Endothelial cell of umbilical vein (primary cell): Measurements from ENCODE around the gene PIP5K1C. TPM values are rescaled to one million over a fixed set of nuclear protein-coding genes. Genes with fewer than 3 reads are reported as not detected.

ENCODE experiments used
- BruUV-seq: library from RNA; stranded (reverse); fragments of 400-500 nt; replicated peaks from 2 replicates; lab custom pipeline; 2021; lab: Mats Ljungman, UMichigan
- CTCF ChIA-PET: fragments of 300-600, 350-600 bp; sonication (Branson Sonifier 250); formaldehyde crosslinking; loops from one replicate; lab custom pipeline; 2021; ENCODE audit warnings: antibody characterized with exemption, inconsistent platforms; lab: Charles Lee
- POLR2A ChIA-PET: fragments of 300-600, 350-600 bp; sonication (Branson Sonifier 250); formaldehyde crosslinking; loops from one replicate; lab custom pipeline; 2021; ENCODE audit warnings: antibody characterized with exemption, inconsistent platforms; lab: Charles Lee
- DNase-seq: peaks from one replicate; pipeline ENCODE4 v3.0.0-alpha.2; 2011; ENCODE audit warnings: low read depth, low spot score
- FAIRE-seq: peaks from 2 replicates; lab custom pipeline; 2011; peaks lifted over from hg19 to GRCh38; lab: Jason Lieb, UNC
- H2AFZ ChIP-seq: 2 replicates; pipeline ENCODE4 v1.6.0; 2012; ENCODE audit warnings: low read depth, low read length, control low read depth, inconsistent platforms
- H3K27ac ChIP-seq: 2 replicates; pipeline ENCODE4 v1.5.1; 2011; ENCODE audit warnings: low read depth, mild to moderate bottlenecking, control low read depth, low read length, moderate library complexity; ENCODE audit not compliant: insufficient read depth
- H3K27me3 ChIP-seq, 2 experiments: 2 replicates each; pipeline versions ENCODE4 v1.6.0 to v1.6.1; 2011; ENCODE audit warnings: low read length in 2 of 2, mixed read lengths in 1 of 2; ENCODE audit not compliant: control insufficient read depth in 2 of 2, insufficient read depth in 2 of 2
- H3K36me3 ChIP-seq, 2 experiments: 2 replicates in 1 of 2; 3 replicates in 1 of 2; pipeline ENCODE4 v1.5.1; 2011; ENCODE audit warnings: low read length in 2 of 2, mild to moderate bottlenecking in 1 of 2, moderate library complexity in 1 of 2; ENCODE audit not compliant: control insufficient read depth in 2 of 2, insufficient read depth in 2 of 2; ENCODE audit errors: extremely low read depth in 1 of 2
- H3K4me1 ChIP-seq: 3 replicates; pipeline ENCODE4 v1.5.1; 2011; ENCODE audit warnings: mild to moderate bottlenecking, low read length; ENCODE audit not compliant: control insufficient read depth, insufficient read depth; ENCODE audit errors: extremely low read depth
- H3K4me2 ChIP-seq: 2 replicates; pipeline ENCODE4 v1.6.1; 2011; ENCODE audit warnings: low read length, control low read depth, mixed read lengths; ENCODE audit not compliant: insufficient read depth
- H3K4me3 ChIP-seq, 3 experiments: fragments of 200-600 bp in 1 of 3; sonication (generic), shearing (Covaris generic) in 1 of 3; replicated peaks in 1 of 3; 2 replicates each; pipeline ENCODE4 v1.5.1; 2011 to 2016; ENCODE audit warnings: control low read depth in 3 of 3, low read length in 3 of 3, mild to moderate bottlenecking in 2 of 3, inconsistent platforms in 1 of 3, low read depth in 1 of 3, moderate library complexity in 1 of 3; ENCODE audit not compliant: insufficient read depth in 1 of 3
- H3K79me2 ChIP-seq: 2 replicates; pipeline ENCODE4 v1.6.0; 2012; ENCODE audit warnings: low read length, inconsistent platforms; ENCODE audit not compliant: control insufficient read depth, insufficient read depth
- H3K9ac ChIP-seq: replicated peaks from 2 replicates; pipeline ENCODE3; 2011; ENCODE audit warnings: low read length, control low read depth; ENCODE audit not compliant: insufficient read depth; ENCODE audit errors: extremely low read depth
- H3K9me1 ChIP-seq: replicated peaks from 3 replicates; pipeline ENCODE4 v1.6.0; 2011; ENCODE audit warnings: mild to moderate bottlenecking, low read length; ENCODE audit not compliant: control insufficient read depth, insufficient read depth; ENCODE audit errors: extremely low read depth
- H3K9me3 ChIP-seq: replicated peaks from 2 replicates; pipeline ENCODE4 v1.5.1; 2012; ENCODE audit warnings: low read length, inconsistent platforms; ENCODE audit not compliant: control insufficient read depth, insufficient read depth
- H4K20me1 ChIP-seq: replicated peaks from 2 replicates; pipeline ENCODE3; 2011; ENCODE audit warnings: mild to moderate bottlenecking, low read length; ENCODE audit not compliant: control insufficient read depth, insufficient read depth; ENCODE audit errors: extremely low read depth
- CTCF ChIP-seq, 2 donors: IDR thresholded peaks; 1 replicate in 1 of 2; 2 replicates in 1 of 2; pipeline ENCODE4 v1.5.1; 2011; ENCODE audit warnings: low read length in 2 of 2, mild to moderate bottlenecking in 2 of 2, moderate library complexity in 2 of 2, control low read depth in 1 of 2, inconsistent platforms in 1 of 2, low read depth in 1 of 2; ENCODE audit not compliant: insufficient read depth in 1 of 2; ENCODE audit errors: extremely low read depth in 1 of 2
- EZH2 ChIP-seq: IDR thresholded peaks from 2 replicates; pipeline ENCODE4 v1.6.1; 2012; ENCODE audit warnings: borderline replicate concordance, low read depth, mild to moderate bottlenecking, moderate library complexity, low read length, inconsistent platforms; ENCODE audit not compliant: severe bottlenecking
- FOS ChIP-seq: IDR thresholded peaks from 2 replicates; pipeline ENCODE4 v1.6.1; 2011; ENCODE audit warnings: mild to moderate bottlenecking, low read length, moderate library complexity, borderline replicate concordance; ENCODE audit not compliant: insufficient read depth
- GATA2 ChIP-seq: IDR thresholded peaks from 2 replicates; pipeline ENCODE4 v1.7.0; 2011; ENCODE audit warnings: low read depth, mild to moderate bottlenecking, moderate library complexity, mixed read lengths, low read length; ENCODE audit not compliant: insufficient read length, insufficient read depth
- JUN ChIP-seq: IDR thresholded peaks from 2 replicates; pipeline ENCODE4 v1.6.1; 2011; ENCODE audit warnings: borderline replicate concordance, low read depth; ENCODE audit not compliant: insufficient read length, insufficient read depth
- MYC ChIP-seq: IDR thresholded peaks from one replicate; pipeline ENCODE4 v1.6.1; 2011; ENCODE audit warnings: mild to moderate bottlenecking, low read depth, low read length
- POLR2A ChIP-seq: IDR thresholded peaks from 2 replicates; pipeline ENCODE4 v1.6.1; 2012; ENCODE audit warnings: low read depth, mild to moderate bottlenecking, control low read depth, low read length
- POLR2AphosphoS5 ChIP-seq: IDR thresholded peaks from 2 replicates; pipeline ENCODE4 v1.6.1; 2012; ENCODE audit warnings: low read depth, mild to moderate bottlenecking, control low read depth, low read length, moderate library complexity; ENCODE audit not compliant: insufficient read depth
- dilution Hi-C: fragments of 300-500 bp; cut with MboI; formaldehyde crosslinking; loops from one replicate; pipeline ENCODE4 v1.15.0; 2019; ENCODE audit warnings: low sequenced_read_pairs; ENCODE audit not compliant: extremely low pct_ligation_motif_present
- intact Hi-C: fragments of 100-400 bp; cut with micrococcal nuclease; formaldehyde crosslinking; loops from one replicate; pipeline ENCODE4 v1.10.0; 2022
- polyA plus RNA-seq, 4 experiments: library from polyadenylated mRNA; depleted of rRNA in 3 of 4; stranded (reverse) in 3 of 4; unstranded in 1 of 4; fragments of >200 nt; gene quantifications; 2 replicates each; pipeline versions ENCODE4 v1.2.1 to v1.2.3, GENCODE V29; 2011 to 2012; ENCODE audit warnings: missing spikeins in 1 of 4
- total RNA-seq: library from RNA; stranded (reverse); gene quantifications from 2 replicates; pipeline ENCODE4 v1.2.3, GENCODE V29; 2021
- TF ChIP-seq, protein P1 (sequence below): IDR thresholded peaks from 2 replicates; pipeline ENCODE4 v1.6.1; 2011; ENCODE audit not compliant: insufficient read depth, insufficient read length

The PIP5K1C gene
- total and polyA plus RNA-seq, 2 donors (not counting 3 experiments of a cell fraction or from before 2014, with no cell fraction given): 31.6 to 79.5 TPM

- Histone ChIP-seq H3K4me2 (no peak overlapping the region), H3K36me3 (peaks cover 0 to 52% of the 10 kb centered on the region in 2 experiments), H3K4me1 (no peaks in the 10 kb centered on the region), H3K9me3 (no peaks in the 10 kb centered on the region), H4K20me1 (no peaks in the 10 kb centered on the region), H3K9ac (no peak overlapping the region), H3K4me3 (no peak overlapping the region), H3K79me2 (no peaks in the 10 kb centered on the region), H3K27ac (no peak overlapping the region), H3K9me1 (no peaks in the 10 kb centered on the region), H2AFZ (no peak overlapping the region), H3K27me3 (no peaks in the 10 kb centered on the region)
- no TSS peak for BruUV-seq
- no peak for FAIRE-seq
- ChIA-PET POLR2A (no interaction called here), CTCF (no interaction called here)
- intact Hi-C loops: no loop called here
- no peak for TF ChIP-seq CTCF (IDR thresholded peaks at IDR 0.05; ENCODE audit: extremely low read depth in 1 of 2, insufficient read depth in 1 of 2, low read depth in 1 of 2, low read length in 2 of 2)
- DNase-seq: no peak
- dilution Hi-C loops: no loop called here
These were observed 53.8 kb downstream of the PIP5K1C start for GRCh38 chr19:3646336-3647092.

DNA sequence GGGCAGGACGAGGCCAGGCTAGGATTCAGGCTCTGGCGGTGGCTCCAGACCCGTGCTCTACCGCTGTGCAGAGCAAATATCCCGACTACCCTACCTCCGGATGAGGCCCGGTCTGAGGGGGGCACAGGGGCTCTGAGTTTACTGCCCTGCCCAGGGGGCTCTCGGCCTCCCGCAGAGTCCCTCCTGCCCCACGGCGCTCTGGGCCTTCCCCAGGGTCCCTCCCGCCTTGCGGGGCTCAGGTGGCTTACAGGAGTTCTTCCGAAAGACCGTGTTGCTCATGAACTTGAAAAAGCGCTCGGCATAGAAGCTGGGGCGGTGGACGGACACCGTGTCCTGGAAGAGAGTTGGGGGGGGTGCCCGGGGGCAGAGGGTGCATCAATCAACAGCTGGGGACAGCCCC is 54.5 kb downstream of the PIP5K1C start:
- no peak overlapping the region for H3K4me2 ChIP-seq
- peaks cover 0 to 50% of the 10 kb centered on the region in 2 experiments for H3K36me3 ChIP-seq
- H3K9me1 ChIP-seq: no peaks in the 10 kb centered on the region
- ChIA-PET POLR2A (no interaction called here), CTCF (no interaction called here)
- DNase-seq: no peak
- intact Hi-C loops: no loop called here
- no peak for FAIRE-seq
- no peak overlapping the region for H2AFZ ChIP-seq
- no peaks in the 10 kb centered on the region for H4K20me1 ChIP-seq
- H3K9me3 ChIP-seq: no peaks in the 10 kb centered on the region
- TF ChIP-seq FOS (no peak), POLR2A (no peak), JUN (no peak), POLR2AphosphoS5 (no peak), EZH2 (no peak), CTCF (IDR thresholded peaks at IDR 0.05; ENCODE audit: extremely low read depth in 1 of 2, insufficient read depth in 1 of 2, low read depth in 1 of 2, low read length in 2 of 2) (no peak), GATA2 (no peak), MYC (no peak)
- TF ChIP-seq, protein P1, sequence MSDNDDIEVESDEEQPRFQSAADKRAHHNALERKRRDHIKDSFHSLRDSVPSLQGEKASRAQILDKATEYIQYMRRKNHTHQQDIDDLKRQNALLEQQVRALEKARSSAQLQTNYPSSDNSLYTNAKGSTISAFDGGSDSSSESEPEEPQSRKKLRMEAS: no peak
- no peaks in the 10 kb centered on the region for H3K4me1 ChIP-seq
- H3K9ac ChIP-seq: no peak overlapping the region
- no peaks in the 10 kb centered on the region for H3K27me3 ChIP-seq
- no peak overlapping the region for H3K27ac ChIP-seq
- no peak overlapping the region for H3K4me3 ChIP-seq
- no peaks in the 10 kb centered on the region for H3K79me2 ChIP-seq
- no TSS peak for BruUV-seq
- dilution Hi-C loops: no loop called here
